HG03457 (cell line): ENCODE measurements around the gene CTDNEP1.

Source experiments
- ATAC-seq: cut with Tn5 transposase; IDR thresholded peaks from one replicate; pipeline ENCODE4 v1.9.1; 2021; ENCODE audit warnings: moderate number of reproducible peaks; ENCODE audit not compliant: unreplicated experiment

Gene CTDNEP1

GRCh38 chr17:7232114-7232513 lies 19.4 kb downstream of the CTDNEP1 start:
- no peak for ATAC-seq

- no peak for ATAC-seq
Observed at GRCh38 chr17:7229504-7229903, 22.0 kb downstream of the CTDNEP1 start.

GRCh38 chr17:7228920-7229319 lies 22.6 kb downstream of the CTDNEP1 start:
- ATAC-seq, result no peak

GRCh38 chr17:7226721-7227710 lies 24.5 kb downstream of the CTDNEP1 start:
- ATAC-seq, result no peak

GRCh38 chr17:7225711-7226331 lies 25.7 kb downstream of the CTDNEP1 start:
- ATAC-seq, result no peak

GRCh38 chr17:7224661-7225111 lies 26.8 kb downstream of the CTDNEP1 start:
- no peak for ATAC-seq

- no peak for ATAC-seq
Observed at GRCh38 chr17:7224110-7224509, 27.4 kb downstream of the CTDNEP1 start.

- ATAC-seq, result no peak
Observed at GRCh38 chr17:7223375-7223774, 28.2 kb downstream of the CTDNEP1 start.

- no peak for ATAC-seq
Observed at GRCh38 chr17:7222972-7223292, 28.6 kb downstream of the CTDNEP1 start.

GRCh38 chr17:7222093-7222971 lies 29.2 kb downstream of the CTDNEP1 start:
- ATAC-seq, result no peak

- ATAC-seq, result no peak
Observed at GRCh38 chr17:7221278-7222092, 30.0 kb downstream of the CTDNEP1 start.

- ATAC-seq, result no peak
Observed at GRCh38 chr17:7220593-7221277, 30.8 kb downstream of the CTDNEP1 start.

- no peak for ATAC-seq
Observed at GRCh38 chr17:7219812-7220592, 31.5 kb downstream of the CTDNEP1 start, which contains the start of the genes ACADVL and DLG4. ACADVL (plus strand) TSS chr17:7219938; CDS start chr17:7219985, 47 bp downstream. DLG4 (minus strand) TSS chr17:7219836.

- no peak for ATAC-seq
Observed at GRCh38 chr17:7219229-7219811, 32.2 kb downstream of the CTDNEP1 start.

GRCh38 chr17:7218758-7219157 lies 32.8 kb downstream of the CTDNEP1 start:
- ATAC-seq, result no peak

GRCh38 chr17:7218166-7218565 lies 33.4 kb downstream of the CTDNEP1 start:
- no peak for ATAC-seq

- no peak for ATAC-seq
Observed at GRCh38 chr17:7217113-7217987, 34.2 kb downstream of the CTDNEP1 start.
